ENCODE data around the gene PRR5.

Gene PRR5

GRCh38 chr22:44783091-44783490, 81.1 kb downstream of the PRR5 start:
- in situ Hi-C loops (cut with HindIII; ENCODE audit: low sequenced_read_pairs): no loop called here
- DNase-seq (ENCODE audit: low read depth): no peak
- no peak overlapping the region for H3K4me3 ChIP-seq (ENCODE audit: low read depth, low read length)
- TF ChIP-seq, protein P1, sequence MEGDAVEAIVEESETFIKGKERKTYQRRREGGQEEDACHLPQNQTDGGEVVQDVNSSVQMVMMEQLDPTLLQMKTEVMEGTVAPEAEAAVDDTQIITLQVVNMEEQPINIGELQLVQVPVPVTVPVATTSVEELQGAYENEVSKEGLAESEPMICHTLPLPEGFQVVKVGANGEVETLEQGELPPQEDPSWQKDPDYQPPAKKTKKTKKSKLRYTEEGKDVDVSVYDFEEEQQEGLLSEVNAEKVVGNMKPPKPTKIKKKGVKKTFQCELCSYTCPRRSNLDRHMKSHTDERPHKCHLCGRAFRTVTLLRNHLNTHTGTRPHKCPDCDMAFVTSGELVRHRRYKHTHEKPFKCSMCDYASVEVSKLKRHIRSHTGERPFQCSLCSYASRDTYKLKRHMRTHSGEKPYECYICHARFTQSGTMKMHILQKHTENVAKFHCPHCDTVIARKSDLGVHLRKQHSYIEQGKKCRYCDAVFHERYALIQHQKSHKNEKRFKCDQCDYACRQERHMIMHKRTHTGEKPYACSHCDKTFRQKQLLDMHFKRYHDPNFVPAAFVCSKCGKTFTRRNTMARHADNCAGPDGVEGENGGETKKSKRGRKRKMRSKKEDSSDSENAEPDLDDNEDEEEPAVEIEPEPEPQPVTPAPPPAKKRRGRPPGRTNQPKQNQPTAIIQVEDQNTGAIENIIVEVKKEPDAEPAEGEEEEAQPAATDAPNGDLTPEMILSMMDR (IDR thresholded peaks at IDR 0.05; ENCODE audit: low read depth, low read length, missing control alignments): no peak

DNA sequence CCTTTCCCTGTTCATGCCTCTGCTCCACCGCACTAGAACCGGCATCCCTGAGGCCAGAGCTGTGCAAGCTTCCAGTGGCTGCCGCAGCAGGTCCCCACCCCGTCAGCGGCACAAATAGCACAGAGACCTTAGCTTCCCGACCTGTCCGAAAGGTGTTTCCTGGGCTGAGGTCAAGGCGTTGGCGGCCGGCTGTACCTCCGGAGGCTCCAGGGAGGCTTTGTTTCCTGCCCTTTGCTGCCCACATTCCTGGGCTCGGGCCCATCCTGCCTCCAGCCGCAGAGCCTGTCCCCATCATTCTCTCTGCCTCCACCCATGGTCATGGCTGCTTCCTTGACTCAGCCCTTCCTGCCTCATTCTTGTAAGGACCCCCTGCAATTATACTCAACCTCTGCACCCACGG, 81.6 kb downstream of the PRR5 start:
- in situ Hi-C loops (cut with HindIII; ENCODE audit: low sequenced_read_pairs): no loop called here
- DNase-seq (ENCODE audit: low read depth): no peak
- H3K4me3 ChIP-seq (ENCODE audit: low read depth, low read length): no peak overlapping the region
- TF ChIP-seq, protein P1 (IDR thresholded peaks at IDR 0.05; ENCODE audit: low read depth, low read length, missing control alignments): no peak

DNA sequence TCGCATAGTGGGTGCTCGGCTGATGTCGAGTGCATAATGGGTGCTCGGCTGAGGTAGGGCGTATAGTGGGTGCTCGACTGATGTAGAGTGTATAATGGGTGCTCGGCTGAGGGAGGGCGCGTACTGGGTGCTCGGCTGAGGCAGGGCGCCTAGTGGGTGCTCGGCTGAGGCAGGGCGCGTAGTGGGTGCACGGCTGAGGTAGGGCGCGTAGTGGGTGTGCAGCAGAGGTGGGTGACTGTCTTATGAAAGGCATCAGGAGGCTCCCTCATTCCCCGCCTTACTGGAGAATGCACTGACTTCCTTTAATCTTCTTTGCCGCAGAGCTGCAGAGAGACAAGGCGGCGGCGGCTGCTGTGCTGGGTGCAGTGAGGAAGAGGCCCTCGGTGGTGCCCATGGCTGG, 84.1 kb downstream of the PRR5 start:
- TF ChIP-seq, protein P1 (IDR thresholded peaks at IDR 0.05; ENCODE audit: low read depth, low read length, missing control alignments): no peak
- H3K4me3 ChIP-seq (ENCODE audit: low read depth, low read length): no peak overlapping the region
- DNase-seq (ENCODE audit: low read depth): no peak
- in situ Hi-C loops (cut with HindIII; ENCODE audit: low sequenced_read_pairs): no loop called here

- TF ChIP-seq, protein P1 (IDR thresholded peaks at IDR 0.05; ENCODE audit: low read depth, low read length, missing control alignments): no peak
- DNase-seq (ENCODE audit: low read depth): no peak
- H3K4me3 ChIP-seq (ENCODE audit: low read depth, low read length): no peak overlapping the region
- in situ Hi-C loops (cut with HindIII; ENCODE audit: low sequenced_read_pairs): no loop called here
Measured at GRCh38 chr22:44786610-44787009, 84.6 kb downstream of the PRR5 start.

Data from astrocyte of the cerebellum (primary cell).